Endometrial microvascular endothelial cells (primary cell): ENCODE results near the gene ERI3. TPM values are rescaled to one million over a fixed set of nuclear protein-coding genes. Genes with fewer than 3 reads are reported as not detected.
"Not testable (repeated sequence)": the region's sequence is repeated elsewhere in the genome, so short reads cannot be mapped to it uniquely, and the experiment has no call there.

Experiments
- in situ Hi-C: cut with HindIII; loops from 2 replicates; pipeline ENCODE4 v1.10.0; 2017; ENCODE audit warnings: low sequenced_read_pairs, low pct_unique_long_range_greater_than_20kb; ENCODE audit errors: inconsistent ontology term
- total RNA-seq: library from RNA; depleted of rRNA; stranded (reverse); fragments of >200 nt; gene quantifications from one replicate; pipeline ENCODE4 v1.2.3, GENCODE V29; 2015; ENCODE audit errors: inconsistent ontology term

The ERI3 gene
- total RNA-seq, 1 donor from 2014 or later, result 59.5 TPM

DNA sequence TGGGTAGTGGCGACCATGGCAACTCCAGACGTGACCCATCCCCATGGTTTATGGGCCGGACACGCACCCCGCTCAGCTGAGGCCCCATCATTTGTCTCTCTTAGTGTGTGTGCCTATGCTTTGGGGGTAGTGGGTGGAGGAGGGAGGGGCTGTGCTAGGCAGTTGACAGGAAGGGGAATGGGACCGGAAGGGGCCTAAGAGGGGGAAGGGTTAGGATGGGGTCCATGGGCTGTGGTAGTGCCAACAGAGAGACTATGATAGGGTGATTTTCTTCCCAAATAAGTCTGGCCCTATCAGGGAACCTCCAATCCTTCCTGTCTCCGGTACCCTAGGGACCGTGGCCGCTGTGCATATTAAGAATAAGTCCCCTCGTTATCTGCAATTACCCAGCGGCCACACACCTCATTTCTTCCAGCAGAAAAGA is 131.9 kb downstream of the ERI3 start:
- in situ Hi-C loops, result no loop called here

DNA sequence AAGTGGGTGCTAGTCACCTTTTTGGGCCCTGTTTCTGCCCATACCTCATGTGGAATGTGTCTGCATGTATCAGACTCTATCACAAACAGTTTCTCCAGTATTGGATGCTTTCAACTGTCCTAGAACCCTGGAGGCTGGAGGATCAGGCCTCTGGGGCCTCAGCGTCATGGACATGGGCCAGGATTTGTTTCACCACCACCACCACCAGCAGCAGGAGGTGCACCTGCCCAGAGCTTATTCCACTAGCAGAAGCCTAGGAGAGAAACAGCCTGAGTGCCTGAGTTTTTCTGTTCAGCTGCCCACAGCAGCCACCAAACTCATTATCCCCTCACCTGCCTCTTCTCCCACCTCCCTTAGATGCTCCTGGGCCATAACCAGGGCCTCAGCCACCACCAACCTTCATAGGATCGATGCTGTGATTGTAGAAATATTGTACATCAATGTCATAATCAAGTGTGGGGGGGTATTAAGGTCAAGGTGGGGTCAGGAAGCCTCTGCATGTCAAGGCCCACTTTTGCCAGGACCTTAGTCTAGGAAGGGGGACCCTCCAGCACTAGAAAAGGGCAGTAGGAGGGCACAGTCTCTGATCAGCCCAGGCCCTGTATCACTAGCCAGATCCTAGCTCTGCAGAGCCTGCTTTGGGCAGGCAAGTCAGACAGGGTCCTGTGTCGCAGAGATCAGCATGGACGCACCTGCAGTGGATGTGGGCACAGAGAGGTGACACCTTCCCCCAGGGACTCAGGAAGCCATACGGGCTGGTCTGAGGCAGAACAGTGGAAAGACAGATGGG is 132.5 kb downstream of the ERI3 start:
- in situ Hi-C loops, result no loop called here

DNA sequence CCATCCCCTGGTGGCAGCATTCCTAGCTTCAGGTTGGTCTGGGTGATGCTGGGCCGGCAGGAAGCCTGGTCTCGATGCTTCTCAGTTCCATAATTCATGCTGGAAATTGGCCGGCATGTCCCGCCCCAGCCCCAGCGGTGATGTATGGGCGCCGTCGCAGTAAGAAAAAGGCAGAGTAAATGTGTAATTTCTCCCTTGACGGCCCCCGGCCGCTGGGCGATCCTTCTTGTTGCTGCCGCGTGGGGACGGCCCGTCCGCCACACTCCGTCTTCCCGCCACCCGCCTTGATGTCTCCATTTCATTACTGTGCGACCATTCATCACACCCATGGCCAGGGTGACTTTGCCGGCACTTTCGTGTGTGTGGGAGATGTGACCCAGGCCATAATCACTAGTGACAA is 133.3 kb downstream of the ERI3 start:
- in situ Hi-C loops, result no loop called here

DNA sequence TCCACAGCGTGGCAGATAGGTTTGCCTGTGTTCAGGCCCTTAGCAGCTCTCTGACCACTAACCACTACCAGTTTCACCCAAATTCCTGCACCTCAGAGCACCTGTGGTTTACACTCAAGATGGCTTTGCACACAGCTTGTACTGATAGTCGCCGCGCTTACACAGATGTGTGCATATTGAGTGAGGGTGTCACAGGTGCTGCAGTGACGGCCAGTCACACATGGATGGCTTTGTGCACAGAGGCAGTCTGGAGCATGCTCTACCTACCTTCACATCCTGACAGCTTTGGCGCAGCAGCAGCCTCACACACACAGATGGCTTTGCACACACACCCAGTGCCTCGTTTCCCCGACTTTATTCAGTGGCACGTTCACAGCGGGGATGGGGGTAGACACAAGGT is 134.3 kb downstream of the ERI3 start:
- in situ Hi-C loops, result no loop called here

DNA sequence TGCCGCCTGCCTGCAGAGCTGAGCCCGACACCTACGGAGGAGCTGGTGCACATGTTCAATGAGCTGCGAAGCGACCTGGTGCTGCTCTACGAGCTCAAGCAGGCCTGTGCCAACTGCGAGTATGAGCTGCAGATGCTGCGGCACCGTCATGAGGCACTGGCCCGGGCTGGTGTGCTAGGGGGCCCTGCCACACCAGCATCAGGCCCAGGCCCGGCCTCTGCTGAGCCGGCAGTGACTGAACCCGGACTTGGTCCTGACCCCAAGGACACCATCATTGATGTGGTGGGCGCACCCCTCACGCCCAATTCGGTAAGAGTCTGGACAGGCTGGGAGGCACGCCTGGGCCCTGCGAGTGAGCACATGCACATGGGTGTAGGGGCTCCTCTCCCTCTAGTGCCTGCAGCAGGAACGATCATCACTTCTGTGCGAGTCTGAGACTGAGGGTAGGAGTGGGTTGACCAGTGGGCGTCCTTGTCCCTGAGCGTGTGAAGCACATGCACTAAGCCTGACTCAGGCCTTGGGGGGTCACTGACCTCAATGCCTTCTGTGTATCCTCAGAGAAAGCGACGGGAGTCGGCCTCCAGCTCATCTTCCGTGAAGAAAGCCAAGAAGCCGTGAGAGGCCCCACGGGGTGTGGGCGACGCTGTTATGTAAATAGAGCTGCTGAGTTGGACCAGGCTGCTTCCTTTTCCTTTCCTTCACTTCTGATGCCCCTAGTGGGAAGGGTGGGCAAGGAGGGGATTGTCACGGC is 134.9 kb downstream of the ERI3 start:
- in situ Hi-C loops, result no loop called here

DNA sequence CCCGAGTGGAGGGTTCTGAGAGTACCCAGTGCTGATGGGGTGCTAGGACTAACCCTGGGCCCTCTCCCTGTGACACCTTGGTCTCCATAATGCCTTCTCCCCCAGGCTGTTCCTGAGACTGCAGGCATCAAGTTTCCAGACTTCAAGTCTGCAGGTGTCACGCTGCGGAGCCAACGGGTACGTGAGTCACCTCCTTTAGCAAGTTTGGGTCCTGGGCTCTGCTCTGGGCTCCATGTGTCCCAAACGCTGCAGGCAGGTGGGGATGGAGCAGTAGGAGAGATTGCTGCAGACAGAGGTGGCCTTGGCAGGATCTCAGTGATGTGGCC is 135.8 kb downstream of the ERI3 start:
- in situ Hi-C loops, result no loop called here

DNA sequence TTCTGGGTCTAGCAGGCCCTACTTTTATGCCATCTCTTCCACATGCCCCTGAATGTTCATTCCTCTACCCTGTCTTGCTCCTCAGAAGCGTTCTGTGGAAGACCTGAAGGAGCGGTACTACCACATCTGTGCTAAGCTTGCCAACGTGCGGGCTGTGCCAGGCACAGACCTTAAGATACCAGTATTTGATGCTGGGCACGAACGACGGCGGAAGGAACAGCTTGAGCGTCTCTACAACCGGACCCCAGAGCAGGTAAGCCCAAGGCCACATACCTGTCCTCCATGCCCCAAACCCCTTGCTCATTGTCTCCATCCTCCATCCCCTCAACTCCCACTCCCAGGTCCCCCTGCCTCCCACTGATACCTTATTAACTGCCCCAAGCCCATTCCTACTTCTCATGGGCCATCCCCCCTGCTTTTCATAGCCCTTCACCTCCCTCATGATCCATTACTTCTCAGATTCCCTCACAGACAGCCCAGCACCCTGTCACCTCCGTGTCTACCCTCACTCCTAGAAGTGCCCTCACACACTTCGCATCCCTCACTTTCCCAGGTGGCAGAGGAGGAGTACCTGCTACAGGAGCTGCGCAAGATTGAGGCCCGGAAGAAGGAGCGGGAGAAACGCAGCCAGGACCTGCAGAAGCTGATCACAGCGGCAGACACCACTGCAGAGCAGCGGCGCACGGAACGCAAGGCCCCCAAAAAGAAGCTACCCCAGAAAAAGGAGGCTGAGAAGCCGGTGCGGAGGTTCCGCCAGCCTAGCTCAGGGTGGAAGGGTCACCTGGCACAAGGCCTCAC is 136.4 kb downstream of the ERI3 start:
- in situ Hi-C loops, result no loop called here

DNA sequence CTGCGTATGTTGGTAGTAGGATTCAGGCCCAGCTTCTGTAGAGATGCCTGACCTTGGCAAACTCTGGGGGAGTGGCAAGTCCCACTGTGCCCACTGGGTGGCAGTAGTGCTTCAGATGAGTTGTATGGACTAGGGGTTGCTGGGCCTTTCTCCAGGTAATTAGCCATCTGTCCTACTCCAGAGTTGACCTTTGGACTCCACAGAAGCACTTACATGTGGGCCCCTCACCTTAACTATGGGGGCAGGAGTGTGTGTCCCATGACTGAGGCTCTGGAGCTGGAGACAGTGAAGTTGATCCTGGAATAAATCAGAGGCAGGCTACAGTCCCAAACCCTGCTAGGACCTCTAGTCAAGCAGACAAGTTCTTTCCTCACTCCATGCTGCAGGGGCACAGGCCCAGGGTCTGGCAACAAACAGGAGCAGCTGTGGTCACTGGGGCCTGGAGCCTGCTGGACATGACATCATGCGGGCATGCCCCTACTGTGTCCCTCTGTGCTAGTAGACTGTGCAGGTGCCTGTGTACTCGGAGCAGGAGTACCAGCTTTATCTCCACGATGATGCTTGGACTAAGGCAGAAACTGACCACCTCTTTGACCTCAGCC is 137.1 kb downstream of the ERI3 start:
- in situ Hi-C loops, result no loop called here

DNA sequence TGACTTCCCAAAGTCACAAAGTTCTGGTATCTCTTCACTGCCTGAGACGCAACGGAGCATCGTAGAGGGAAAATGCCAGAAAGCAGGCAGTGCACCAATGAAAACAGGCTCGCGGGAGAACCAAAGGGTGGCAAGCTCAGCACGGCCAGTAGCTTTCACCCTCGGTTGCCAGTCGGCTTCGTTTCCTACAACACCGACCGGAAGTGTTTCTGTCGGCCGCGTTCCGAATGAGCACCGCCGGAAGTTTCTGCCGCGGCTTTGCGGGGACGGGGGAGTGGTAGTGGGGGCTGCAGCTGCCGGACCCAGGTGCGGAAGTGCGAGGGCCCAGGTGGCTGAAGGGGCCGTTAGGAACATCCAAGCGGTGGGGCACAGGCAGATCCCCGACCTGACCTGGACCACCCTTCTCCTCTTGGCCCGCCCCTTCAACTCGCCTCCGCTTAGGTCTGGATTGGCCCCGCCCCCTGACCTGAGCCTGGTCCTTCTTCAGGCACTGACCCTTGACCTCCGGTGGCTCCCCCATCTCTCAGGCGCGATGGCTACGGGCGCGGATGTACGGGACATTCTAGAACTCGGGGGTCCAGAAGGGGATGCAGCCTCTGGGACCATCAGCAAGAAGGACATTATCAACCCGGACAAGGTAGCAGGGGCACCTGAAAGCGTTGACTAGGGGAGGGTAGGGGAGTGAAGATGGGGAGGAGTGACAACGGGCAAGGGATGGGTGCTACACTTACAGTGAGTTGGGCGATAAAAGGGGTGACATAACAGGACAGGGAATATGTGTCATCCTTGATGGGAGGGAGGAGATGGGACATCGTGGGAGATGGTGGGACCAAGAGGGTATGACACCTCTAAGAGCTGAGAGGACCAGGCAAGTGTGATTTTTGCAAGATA is 141.6 kb downstream of the ERI3 start, which contains the start of gene DMAP1:
Gene DMAP1 (plus strand): TSS at position 250 of the 891 bp plus-strand sequence. CDS start 283 bp downstream, at position 533.
- in situ Hi-C loops, result no loop called here

DNA sequence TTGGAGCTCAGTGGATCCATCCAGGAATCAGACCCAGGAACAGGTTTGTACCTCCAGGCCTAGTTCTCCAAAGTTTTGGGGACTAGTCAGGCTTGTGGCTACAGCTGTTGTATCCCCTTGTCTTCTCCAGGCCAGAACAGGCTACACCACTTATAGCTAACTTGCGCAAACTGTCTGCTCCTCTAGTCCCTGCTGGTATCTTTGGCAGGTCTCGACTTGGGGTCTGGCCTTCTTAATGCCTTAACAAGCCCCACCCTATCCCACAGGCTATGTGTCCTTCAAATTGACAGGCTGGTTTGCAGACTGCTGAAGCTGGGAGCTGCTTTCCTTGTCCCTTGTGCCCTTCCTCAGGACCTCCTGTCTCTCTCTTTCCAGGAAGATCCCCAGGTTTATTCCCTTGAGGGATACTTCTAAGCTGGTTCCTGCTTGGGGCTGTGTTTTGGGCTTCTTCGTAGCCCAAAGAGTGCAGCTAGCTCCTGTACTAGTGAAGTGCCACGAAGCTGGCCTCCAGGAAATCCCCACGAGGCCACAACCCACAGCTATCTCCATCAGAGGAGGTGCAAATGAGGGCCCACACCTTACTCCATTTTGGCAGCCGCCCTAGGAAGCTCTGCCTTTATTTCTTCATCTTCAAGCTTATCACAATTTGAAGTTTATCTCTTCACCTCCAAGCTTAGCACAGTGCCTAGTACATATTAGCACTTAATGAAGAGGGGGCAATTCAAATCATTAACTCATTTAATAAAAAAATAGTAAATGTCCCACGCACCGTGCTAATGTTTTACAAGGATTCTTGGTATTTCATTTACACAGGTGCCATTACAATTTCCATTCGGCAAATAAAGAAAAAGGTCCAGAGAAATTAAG is 142.5 kb downstream of the ERI3 start:
- in situ Hi-C loops, result no loop called here

DNA sequence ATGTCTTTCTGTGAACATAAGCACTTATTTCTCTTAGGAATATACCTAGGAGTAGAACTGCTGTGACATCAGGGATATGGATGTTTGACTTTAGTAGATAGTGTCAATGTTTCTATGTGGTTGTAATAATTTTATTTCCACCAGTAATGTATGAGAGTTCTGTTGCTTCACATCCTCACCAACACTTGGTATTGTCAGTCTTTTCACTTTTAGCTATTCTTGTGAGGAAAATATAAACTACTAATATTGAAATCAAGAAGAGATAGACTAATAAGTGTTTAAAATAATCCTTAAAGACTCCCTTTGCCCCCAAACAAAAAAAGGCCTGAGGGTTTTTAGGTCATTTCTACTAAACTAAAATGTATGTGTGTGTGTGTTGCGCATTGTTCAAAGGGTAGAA is 144.5 kb downstream of the ERI3 start:
- in situ Hi-C loops, result no loop called here

DNA sequence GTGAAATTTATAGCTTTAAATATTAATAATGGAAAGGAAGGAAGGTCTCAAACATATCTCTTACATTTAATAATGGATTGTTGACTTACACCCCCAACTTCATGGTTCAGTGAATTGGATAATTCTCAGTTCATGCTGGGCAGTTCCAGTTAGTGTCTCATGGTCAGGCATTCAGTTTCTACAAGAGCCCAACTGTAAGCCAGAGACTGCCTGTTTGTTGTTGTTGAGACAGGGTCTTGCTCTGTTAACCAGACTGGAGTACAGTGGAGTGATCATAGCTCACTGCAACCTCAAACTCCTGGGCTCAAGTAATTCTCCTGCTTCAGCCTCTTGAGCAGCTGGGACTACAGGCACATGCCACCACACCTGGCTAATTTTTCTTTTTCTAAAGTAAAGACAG is 146.8 kb downstream of the ERI3 start:
- in situ Hi-C loops, result no loop called here

DNA sequence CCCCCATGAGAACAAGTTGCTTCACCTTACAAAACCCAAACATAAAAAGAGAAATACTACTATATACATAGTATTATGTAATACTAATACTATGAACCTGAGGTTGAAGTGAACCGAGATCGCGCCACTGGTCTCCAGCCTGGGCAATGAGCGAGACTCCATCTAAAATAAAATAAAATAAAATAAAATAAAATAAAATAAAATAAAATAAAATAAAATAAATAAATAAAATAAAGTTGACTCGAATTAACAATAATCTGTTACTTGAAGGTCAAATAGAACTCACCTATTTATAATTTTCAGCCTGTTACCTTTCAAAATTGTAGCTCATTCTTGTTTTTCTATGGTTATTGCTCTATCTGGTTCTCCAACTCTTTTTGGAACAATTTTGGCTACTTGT is 148.5 kb downstream of the ERI3 start:
- in situ Hi-C loops, result not testable (repeated sequence)

DNA sequence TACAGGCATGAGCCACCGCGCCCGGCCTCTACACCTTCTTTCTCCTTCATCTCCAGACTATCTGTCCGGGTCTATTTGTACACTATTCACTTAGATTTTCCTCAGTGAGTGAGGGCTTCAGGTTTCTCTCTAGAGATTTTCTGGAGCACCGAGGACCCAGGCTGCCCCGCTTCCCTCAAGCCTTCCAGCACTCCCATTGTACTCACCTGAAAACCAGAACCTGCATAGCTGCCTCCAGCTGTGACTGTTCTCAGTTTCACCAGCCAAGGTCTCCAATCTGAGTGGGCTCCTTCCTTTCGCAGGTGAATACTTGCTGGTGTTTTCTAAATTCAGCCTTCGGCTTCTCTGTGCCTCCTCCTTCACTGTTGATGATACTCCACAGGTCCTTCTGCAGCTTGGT is 154.7 kb downstream of the ERI3 start:
- in situ Hi-C loops, result no loop called here

DNA sequence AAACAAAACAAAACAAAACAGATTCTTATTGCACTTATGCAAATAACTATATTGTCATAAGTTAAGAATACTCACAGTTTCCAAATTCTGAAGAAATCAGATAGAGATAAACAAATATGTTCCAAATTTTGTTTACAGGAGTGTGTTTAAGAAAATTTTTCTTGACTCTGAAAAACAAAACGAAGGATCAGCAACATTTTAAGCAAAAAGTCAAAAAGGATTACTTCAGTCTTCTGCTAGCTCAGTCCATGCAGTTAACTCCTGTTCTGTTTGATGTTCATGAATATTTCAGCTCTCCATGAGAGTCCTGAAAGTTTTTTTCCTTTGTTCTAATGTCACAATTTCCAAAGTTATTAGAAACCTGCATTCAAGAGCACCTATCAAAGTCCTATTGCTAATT is 180.4 kb downstream of the ERI3 start:
- in situ Hi-C loops, result no loop called here
